Thyroid gland (tissue), 4 donors: Measurements from ENCODE around the gene C5orf24.

Experiments
- CTCF ChIP-seq, 6 experiments: fragments of 200-600 bp in 3 of 6; fragments of 450-650 bp in 3 of 6; sonication (generic) in 3 of 6; IDR thresholded peaks; one replicate each; pipeline ENCODE4 v1.5.1; 2016 to 2019; ENCODE audit warnings: antibody characterized with exemption in 6 of 6, mild to moderate bottlenecking in 2 of 6, inconsistent platforms in 1 of 6, moderate library complexity in 1 of 6
- POLR2A ChIP-seq, 2 donors: fragments of 450-650 bp; IDR thresholded peaks; one replicate each; pipeline ENCODE4 v1.6.1; 2017; ENCODE audit warnings: antibody characterized with exemption in 2 of 2, mild to moderate bottlenecking in 2 of 2, moderate library complexity in 1 of 2

GRCh38 chr5:134864707-134865106, 18.9 kb downstream of the C5orf24 start:
- TF ChIP-seq CTCF (IDR thresholded peaks at IDR 0.05) (no peak), POLR2A (IDR thresholded peaks at IDR 0.05) (no peak)
